K562 (cell line): ENCODE results near the gene PHKG2. TPM values are rescaled to one million over a fixed set of nuclear protein-coding genes. Genes with fewer than 3 reads are reported as not detected.

Experiments used
- HNRNPLL ChIP-seq: fragments of 200-400 bp; formaldehyde crosslinking; IDR thresholded peaks from 2 replicates; pipeline ENCODE4 v1.6.1; 2017; ENCODE audit warnings: low read length, low read depth, mild to moderate bottlenecking; ENCODE audit not compliant: poor library complexity, severe bottlenecking
- PTTG1 ChIP-seq: fragments of 450-650 bp; IDR thresholded peaks from 2 replicates; pipeline ENCODE4 v1.6.1; 2016; ENCODE audit warnings: low read depth, mild to moderate bottlenecking, missing genetic modification characterization, missing compliant biosample characterization
- RHOXF2B ChIP-seq: fragments of 250-450 bp; sonication (Bioruptor Pico); conservative IDR thresholded peaks from 2 replicates; pipeline ENCODE4 v1.5.1; 2021
- SP2 ChIP-seq: IDR thresholded peaks from 2 replicates; pipeline ENCODE4 v1.6.1; 2011; ENCODE audit warnings: mild to moderate bottlenecking, low read depth, low read length, moderate library complexity; ENCODE audit not compliant: poor library complexity, severe bottlenecking; ENCODE audit errors: extremely low read depth
- ZNF407 ChIP-seq: fragments of 450-650 bp; IDR thresholded peaks from 2 replicates; pipeline ENCODE4 v1.6.1; 2016; ENCODE audit warnings: low read depth
- polyA plus RNA-seq, 8 experiments: library from polyadenylated mRNA; depleted of rRNA in 4 of 8; stranded (reverse) in 5 of 8; unstranded in 3 of 8; fragments of >200 nt; fragmentation: Nextera tagmentation in 2 of 8; fragmentation: Illumina TruSeq in 1 of 8; extraction: Ambion mirVana in 2 of 8; extraction: Trizol in 1 of 8; gene quantifications; 2 replicates each; pipeline versions ENCODE4 v1.2.1 to v1.2.3, GENCODE V29; 2011 to 2014; ENCODE audit warnings: inconsistent platforms in 1 of 8, missing spikeins in 1 of 8
- total RNA-seq, 7 experiments: library from RNA; depleted of rRNA in 6 of 7; stranded (reverse); fragments of >200 nt in 6 of 7; fragmentation: Illumina TruSeq in 2 of 7; extraction: Trizol in 2 of 7; gene quantifications; 2 replicates each; pipeline versions ENCODE4 v1.2.1 to v1.2.3, GENCODE V29; 2011 to 2021; ENCODE audit warnings: low replicate concordance in 1 of 7

The PHKG2 gene
- total and polyA plus RNA-seq, 9 of the 15 experiments (the other 6 are each of a cell fraction or from before 2014, with no cell fraction given): 5.8 to 54.2 (median 30.7) TPM

- TF ChIP-seq ZNF407 (no peak), HNRNPLL (no peak), PTTG1 (tag) (no peak), SP2 (no peak), RHOXF2B (no peak)
Observed at GRCh38 chr16:30750201-30750600, 2.0 kb downstream of the PHKG2 start (continued).
